GM19372 (cell line): ENCODE results near the gene ACTL6B.

Experiments used
- ATAC-seq: cut with Tn5 transposase; IDR thresholded peaks from one replicate; pipeline ENCODE4 v1.9.1; 2021; ENCODE audit warnings: mild to moderate bottlenecking, low read depth, moderate library complexity; ENCODE audit not compliant: unreplicated experiment

The ACTL6B gene

GRCh38 chr7:100604028-100604975 is 51.9 kb downstream of the ACTL6B start:
- peak; percentile 58 for ATAC-seq

- no peak for ATAC-seq
Measured at GRCh38 chr7:100603726-100604027, 52.6 kb downstream of the ACTL6B start.

GRCh38 chr7:100602889-100603725 is 53.1 kb downstream of the ACTL6B start:
- ATAC-seq = no peak

GRCh38 chr7:100600730-100601038 is 55.6 kb downstream of the ACTL6B start:
- no peak for ATAC-seq

- no peak for ATAC-seq
Measured at GRCh38 chr7:100599911-100600729, 56.1 kb downstream of the ACTL6B start.

GRCh38 chr7:100598425-100598824 is 57.8 kb downstream of the ACTL6B start:
- no peak for ATAC-seq

- no peak for ATAC-seq
Measured at GRCh38 chr7:100595188-100595587, 61.1 kb downstream of the ACTL6B start.
